NOMO-1 treated with DMSO at 0.1 percent for 48 hours (cell line): Measurements from ENCODE around the gene WDR74.

Experiments
- DNase-seq: peaks from one replicate; lab custom pipeline; 2025; ENCODE audit not compliant: unreplicated experiment; lab: John Stamatoyannopoulos, UW

Gene WDR74

DNA sequence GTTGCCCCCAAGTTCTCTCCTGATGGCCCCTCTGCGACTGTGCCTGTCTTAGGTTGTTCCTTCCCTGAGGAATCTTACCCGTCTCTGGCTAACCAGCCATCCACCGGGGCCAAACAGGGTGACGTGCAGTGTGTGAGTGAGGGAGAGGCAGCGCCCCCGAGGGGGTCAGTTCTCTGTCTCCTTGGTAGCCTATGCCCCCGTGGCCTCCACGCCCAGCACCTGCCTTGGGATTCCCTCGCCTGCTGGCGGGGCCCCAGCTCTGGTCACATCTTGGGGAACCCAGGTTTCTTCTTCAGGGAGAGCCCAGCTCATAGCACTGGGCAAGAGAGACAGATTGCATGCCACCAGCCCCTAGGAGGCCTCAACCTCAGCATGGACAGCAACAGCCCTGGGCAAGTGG is 39.9 kb downstream of the WDR74 start:
- no peak for DNase-seq

DNA sequence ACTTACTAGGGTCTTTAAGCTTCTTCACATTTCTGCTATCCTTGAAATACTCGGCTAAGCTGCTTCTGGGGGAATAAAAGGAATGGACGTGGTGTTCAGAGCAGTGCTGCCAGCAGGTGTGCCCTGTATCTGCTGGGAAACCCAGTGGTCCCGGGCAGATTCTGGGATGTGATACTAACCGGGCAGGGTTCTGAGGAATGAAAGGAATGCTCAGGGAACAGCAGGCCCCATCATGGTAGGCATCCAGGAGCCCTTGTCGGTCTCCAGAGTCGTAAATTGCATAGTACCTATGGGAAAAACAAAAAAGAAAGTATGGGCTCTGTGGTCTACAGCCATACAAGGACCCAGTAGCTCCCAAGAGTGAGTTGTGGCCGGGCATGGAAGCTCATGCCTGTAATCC is 43.1 kb downstream of the WDR74 start:
- DNase-seq, result no peak

DNA sequence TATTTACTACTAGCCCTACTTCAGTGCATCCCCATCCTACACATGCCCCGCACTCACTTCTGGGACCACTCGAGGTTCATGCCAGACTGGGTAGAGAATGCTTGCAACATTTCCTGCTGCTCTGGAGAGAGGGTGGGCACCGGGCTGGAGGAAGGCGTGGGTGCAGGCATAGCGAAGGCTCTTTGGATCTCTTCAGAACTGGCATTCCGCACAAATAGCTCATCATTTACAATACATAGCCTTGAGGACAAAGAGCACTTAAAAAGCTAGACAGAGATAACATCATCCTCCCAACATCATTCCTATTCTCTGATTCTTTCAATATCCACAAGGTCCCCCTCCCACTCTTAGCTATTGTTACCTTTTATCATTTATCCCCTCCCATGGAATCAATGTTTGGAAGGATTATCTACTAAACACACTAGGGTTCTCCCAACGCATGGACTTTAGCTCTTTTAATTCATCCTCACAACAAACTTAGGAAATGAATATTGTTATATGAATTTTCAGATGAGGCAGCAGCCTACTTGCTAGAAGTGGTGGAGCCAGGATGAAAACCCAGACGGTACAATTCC is 45.1 kb downstream of the WDR74 start:
- no peak for DNase-seq

DNA sequence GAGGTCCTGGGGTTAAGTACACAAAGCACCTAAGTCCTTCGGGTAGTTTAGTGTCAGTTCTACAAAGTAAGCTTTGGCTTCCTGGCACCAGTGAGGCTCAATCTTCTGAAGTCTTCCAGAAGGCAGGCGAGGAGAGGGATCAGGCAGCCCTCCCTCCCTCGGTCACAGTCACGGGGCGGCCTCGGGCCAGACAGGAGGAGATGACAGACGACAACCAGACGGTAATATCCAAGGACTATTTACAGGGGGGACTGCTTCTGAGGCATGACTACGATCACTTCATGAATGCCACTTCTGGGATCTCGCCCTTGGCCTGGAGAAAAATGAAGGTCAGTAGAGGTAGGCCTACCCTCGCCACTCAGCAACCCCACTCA is 47.2 kb downstream of the WDR74 start:
- no peak for DNase-seq

DNA sequence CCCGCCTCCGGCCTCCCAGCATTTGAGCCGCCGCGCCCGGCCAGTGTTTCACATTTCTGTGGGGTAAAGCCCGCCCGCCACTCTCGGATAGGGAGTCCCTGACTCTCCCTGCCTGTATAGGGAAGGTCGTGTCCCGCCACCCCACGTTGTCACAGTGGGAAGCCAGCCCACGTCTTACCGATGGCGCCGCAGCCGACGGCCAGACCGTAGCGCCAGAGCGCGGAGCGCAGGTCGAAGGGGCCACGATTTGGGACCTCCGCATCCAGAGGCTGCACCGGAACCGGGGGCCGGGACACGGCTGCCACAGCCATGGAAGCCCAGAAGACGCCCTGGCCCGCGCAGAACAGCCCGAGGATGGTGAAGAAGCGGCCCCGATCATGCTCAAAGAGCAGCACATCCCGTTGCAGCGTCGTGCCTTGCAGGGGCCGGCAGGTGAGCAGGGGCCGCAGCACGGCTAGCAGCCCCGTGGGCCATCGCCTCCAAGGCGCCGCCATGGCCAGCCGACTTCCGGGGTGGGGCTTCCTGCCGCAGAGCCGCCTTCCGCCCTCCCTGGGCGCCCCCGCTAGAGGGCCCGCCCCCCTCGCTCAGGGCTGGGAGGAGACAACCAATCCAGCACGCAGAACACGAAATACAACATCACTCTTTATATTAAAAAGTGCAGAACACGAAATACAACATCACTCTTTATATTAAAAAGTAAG is 47.7 kb downstream of the WDR74 start, which contains the start of gene TMEM223:
Gene TMEM223 (minus strand): TSS at position 506 of the 701 bp plus-strand sequence. CDS start 12 bp downstream, at position 494.
- peak; percentile 76 for DNase-seq

DNA sequence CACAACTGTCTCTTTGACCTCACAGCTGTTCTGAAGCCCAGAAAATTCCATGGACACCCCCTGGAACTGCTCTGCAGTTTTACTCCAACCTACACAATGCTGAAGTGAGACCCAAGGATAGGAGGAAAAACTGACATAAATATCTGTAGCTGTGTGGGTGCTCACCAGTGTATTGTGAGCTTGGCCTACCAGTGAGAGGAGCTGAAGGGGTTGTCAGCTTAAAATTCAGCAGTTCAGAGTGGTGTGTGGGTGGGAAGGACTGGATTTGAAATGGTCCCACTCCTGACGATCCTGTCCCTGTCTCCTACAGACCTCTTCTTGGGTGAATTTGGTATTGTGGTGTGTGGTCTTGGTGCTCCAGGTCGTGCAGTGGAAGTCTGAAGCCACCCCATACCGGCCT is 49.8 kb downstream of the WDR74 start:
- DNase-seq, result no peak

DNA sequence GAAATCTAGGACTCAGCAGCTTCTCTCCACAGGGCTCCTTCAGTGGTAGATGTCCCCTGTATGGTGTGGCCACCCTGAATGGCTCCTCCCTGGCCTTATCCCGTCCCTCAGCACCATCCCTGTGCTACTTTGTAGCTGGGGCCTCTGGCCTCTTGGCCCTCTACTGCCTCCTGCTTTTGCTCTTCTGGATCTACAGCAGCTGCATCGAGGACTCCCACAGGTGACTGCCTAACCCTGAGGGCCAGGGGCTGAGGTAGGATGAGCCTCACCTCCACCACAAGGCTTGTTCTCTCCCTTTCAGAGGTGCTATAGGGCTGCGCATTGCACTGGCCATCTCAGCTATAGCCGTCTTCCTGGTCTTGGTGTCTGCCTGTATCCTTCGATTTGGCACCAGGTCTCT is 50.4 kb downstream of the WDR74 start:
- no peak for DNase-seq

DNA sequence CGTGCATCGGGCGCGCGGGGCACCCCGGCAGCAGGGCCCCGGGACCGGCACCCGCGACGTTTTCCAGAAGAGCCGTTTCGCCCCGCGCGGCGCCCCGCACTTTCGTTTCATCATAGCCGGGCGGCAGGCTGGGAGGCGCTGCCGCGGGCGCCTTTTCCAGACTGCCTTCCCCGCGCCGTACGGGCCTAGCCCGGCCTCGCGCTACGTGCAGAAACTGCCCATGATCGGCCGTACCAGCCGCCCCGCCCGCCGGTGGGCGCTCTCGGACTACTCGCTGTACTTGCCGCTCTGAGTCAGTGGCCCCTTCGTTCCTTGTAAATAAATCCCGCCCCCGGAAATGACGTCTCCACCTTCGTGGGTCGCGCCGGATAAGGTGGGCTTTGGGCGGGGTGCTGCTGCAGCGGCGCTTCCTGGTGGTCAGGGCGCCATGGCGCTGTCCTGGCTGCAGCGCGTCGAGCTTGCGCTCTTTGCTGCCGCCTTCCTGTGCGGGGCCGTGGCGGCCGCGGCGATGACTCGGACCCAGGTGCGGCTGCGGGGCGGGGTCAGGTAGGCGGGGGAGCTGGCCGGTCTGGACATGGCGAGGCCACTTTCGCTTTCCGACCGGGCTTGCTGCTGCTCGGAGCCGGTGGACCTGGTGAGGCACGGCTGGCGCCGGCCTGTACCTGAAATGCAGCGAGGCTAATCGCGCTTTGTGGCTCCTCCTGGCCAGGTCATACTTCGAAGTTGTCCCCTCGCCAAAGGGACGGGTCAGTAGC is 52.2 kb downstream of the WDR74 start, which contains the start of gene TMEM179B:
Gene TMEM179B (plus strand): TSS at position 398 of the 755 bp plus-strand sequence. CDS start 30 bp downstream, at position 428.
- DNase-seq, result peak; percentile 98

DNA sequence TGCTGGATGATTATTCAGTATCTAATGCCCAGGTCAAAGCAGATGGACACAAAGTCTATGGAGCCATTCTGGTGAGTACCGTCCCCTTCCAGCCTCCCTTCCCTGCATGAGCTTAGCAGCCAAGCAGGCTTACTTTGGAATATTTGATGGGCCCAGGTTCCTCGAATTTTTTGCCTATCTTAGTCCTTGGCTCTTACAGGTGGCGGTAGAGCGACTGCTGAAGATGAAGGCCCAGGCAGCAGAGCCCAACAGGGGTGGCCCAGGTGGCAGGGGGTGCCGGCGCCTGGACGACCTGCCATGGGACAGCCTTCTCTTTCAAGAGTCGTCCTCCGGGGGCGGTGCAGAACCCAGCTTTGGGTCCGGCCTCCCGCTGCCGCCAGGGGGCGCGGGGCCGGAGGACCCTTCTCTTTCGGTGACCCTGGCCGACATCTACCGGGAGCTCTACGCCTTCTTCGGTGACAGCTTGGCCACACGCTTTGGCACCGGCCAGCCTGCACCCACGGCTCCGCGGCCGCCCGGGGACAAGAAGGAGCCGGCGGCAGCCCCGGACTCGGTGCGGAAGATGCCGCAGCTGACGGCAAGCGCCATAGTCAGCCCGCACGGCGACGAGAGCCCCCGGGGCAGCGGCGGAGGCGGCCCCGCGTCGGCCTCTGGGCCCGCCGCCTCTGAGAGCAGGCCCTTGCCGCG is 52.9 kb downstream of the WDR74 start:
- peak; percentile 82 for DNase-seq
